NCI-H2227 treated with DMSO at 0.1 percent for 48 hours (cell line): ENCODE results near the gene WIPF1.
A peak's percentile ranks its signal among the peaks of the same experiment; 100 is the strongest.

Experiments used
- DNase-seq: peaks from one replicate; lab custom pipeline; 2025; lab: John Stamatoyannopoulos, UW

Gene WIPF1

DNA sequence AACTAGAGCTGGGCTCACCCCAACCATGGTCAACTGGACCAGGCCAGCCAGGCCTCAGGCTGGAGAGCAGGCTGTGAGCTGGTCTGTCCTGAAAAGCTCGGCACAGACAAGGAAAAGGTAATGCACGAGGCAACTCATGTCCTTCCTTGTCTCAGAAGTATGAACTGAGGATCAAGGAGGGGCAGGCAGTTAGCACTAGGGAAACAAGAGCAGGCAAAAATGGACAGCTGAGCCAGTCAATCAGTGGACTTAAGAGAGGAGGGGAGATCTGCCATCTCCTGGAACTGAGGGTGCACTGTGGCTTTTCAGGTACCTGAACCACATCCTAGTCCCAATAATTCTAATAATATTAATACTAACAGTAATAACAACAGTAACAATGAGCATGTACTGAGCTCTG lies 20.6 kb upstream of the WIPF1 start:
- DNase-seq = no peak

DNA sequence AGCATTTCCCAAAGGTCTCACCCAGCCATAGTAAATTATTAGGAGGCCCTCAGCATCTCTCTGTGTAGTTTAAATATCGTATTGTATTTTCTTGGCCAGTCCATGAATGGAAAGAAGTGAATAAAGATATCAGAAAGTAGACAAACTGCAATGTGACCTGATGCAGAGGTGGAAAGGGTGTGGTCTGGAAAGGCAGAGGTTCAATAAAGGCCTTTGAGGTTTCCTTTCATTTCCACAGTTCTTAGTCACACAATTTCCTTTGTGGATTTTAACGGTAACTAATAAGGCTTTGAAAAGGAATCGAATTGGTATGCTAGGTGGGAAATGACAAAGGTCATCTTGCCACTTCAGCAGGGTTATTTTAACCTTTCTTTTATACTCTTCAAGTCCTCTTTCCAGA lies 20.1 kb upstream of the WIPF1 start:
- DNase-seq = no peak

DNA sequence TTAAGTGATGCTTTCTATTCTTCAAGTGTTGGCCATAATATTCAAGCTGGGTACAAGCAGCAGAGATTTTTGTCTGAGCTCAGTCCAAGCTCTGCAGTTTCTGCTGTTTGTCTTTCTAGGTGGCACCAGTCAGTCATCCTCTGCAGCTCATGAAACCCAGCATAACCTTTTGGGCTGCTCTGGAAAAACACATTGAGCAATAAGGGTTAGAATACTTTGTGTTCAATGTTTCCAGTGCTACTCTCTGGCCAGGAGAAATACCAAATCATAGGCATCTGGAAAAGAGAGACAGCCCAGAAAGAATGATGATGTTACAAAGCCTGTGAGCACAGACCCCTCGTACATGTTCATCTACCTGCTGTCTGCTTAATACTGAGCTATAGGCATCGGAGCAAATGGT lies 19.5 kb upstream of the WIPF1 start:
- DNase-seq = no peak

DNA sequence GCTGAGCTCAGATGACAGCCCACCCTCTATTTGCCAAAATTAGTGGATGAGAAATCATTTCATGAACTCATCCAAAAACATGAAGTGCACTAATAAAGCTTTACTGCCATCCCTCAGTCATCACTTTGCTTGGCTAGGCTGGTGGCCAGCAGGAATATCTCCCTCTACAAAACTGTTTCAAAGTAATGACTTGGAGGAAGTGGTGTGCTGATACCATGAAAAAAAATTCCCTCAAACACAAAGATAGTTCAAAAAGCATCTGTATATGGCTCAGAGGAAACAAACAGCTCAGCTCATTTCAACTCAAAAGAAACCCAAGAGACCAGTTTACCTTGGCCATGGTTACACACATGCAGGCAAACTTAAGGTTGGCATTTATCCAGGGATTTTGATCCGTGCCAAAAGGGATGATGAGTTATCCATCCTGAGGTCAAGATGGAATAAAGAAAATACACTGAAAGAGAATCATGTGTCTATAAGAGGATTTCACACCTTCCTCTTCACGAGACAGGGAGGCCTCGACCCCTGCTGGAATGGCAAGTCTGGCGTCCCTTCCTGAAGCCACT lies 18.4 kb upstream of the WIPF1 start:
- no peak for DNase-seq

DNA sequence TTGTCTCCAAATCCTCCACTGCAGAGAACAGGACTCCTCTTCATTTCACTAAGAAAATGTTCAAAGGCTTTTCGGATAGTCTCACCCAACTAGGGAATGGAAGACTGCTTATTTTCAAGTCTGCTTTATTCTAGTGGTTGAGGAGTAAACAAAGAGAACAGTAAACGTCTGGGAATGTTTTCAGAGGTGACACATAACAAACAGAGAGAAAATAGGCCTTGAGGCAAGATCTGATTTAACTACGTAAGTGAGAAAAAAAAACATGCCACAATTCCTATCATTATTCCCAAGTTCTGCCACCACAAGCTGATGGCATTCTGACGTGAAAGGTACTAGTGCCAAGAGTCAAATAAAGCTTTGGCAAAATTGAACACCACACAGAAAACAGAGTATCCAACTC lies 16.7 kb upstream of the WIPF1 start:
- no peak for DNase-seq

DNA sequence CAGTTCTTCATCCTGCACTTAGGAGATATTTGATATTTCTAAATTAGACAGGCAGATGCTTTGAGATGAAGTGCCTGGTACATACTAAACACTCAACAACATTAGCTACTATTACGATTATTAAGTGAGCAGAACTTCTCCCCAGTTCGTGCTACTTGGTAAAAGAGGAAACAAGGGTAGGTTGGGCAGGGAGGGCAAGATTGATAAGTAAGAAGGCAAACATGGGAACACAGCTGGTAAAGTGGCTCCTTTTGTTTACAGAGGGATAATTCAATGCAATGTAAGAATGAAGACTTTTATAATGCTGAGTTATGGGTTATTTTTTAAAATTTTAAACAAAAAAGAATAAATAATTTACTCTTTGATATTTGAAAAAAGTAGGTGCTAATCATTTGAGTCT lies 15.9 kb upstream of the WIPF1 start:
- no peak for DNase-seq

DNA sequence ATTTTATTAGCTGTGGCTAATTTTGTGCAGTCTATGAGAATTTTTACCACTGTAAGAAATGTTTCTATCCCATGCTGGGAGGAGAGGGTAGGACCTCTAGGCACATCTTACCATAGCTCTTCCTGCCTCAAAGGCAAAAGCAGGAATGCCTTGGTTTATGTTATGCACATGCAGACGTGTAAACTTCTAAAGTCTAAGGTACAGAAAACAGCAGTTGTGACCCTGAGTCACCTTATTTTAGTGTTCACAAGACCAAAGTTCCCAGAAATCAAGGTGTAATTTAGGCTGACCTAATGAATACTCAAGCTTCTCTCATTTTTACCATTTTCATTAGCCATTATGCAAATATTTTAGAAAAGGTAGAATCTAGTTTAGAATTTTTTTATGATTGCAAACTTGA lies 15.4 kb upstream of the WIPF1 start:
- no peak for DNase-seq

DNA sequence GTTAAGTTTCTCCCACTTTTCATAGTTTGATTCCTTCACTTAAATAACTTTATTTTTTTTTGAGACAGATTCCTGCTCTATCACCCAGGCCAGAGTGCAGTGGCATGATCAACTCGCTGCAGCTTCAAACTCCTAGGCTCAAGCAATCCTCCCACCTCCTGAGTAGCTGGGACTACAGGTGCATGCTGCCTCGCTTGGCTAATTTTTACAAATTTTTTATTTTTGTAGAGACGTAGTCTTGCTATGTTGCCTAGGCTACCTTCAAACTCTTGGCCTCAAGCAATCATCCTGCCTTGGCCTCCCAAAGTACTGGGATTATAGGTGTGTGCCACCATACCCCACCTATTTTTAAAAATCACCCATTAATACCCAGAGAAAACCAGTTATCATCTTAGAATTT lies 14.2 kb upstream of the WIPF1 start:
- no peak for DNase-seq

DNA sequence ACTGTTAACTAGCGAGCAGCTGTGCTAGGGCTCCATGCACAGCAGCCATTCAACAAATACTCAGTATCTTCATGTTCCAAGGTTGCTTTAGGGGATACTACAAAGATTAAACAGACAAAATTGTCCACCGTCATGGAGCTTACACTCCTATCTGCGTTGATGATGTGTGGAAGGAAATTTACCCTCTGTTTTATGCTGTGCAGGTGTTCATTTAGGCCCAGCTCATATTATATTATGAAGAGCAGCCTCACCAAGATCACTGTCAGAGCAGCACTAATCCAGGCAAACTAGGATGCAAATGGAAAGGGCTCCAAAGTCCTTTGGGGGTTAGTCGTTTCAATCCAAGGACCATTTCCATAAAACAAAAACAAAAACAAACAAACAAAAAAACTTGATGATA lies 13.4 kb upstream of the WIPF1 start:
- no peak for DNase-seq

DNA sequence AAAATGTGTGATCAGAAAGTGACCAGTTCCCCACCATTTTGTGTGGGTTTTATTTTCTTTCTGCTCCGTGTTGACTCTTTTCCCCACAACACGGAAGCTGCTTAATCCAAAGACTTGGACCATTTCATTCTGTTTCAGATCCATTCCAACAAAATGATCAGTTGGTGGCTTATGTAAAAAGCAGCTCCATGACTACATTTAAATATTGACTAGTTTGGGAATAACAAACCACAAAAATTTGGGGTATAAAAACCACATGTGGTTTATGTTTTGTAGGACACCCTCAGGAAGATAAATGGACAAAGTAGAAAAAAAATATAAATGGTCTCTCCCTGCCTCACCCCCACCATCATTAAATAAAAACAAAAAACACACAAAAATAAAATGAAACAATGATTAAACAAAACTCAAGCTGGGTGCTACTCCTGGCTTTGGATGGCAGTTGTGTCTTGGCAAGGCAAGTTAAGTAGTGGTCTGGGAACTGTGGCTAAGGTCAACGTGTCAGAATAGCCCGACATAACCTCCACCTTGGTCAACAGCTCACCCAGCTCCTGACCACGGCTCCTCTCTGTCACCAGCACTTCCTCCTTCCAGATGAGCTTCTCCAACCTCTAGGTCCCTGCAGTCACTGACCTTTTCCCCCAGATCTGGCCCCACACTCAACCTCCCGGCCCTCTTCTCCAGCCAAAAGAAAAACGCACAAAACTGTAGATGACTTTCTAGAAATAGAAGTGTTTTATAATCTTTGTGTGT lies 12.8 kb upstream of the WIPF1 start:
- DNase-seq = no peak

DNA sequence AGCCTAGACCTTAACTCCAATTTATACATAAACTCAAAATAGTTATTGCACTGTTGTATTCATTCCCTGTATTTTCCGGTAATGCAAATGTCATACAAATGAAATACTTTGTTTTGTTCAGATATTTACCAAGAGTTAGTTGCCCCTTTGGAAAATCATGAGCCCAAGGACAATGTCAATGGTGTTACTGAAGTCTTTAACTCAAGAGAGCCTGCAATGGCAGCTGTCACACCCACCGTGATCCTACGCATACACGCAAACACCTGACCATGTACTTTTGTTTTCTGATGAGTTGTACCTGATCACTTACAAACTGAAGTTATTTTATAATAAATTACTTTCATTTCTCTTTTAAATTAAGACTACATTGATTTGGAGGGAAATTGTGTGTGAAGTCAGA lies 11.7 kb upstream of the WIPF1 start:
- DNase-seq = no peak

DNA sequence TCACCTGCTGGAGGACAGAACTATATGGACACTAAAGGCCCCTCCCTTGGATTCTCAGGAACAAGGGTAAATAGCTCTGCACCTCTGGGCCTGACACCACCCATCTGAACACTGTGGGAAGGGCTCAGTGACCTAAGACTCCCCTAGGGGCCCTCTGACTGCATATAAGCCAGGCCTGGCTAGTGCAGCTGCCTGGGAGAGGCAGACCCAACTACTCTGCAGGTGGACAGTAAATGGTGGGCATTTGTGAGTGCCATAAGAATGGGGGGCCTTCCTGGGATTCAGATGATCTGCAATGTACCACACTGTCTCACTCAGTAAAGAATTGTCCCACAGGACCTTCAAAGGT lies 11.2 kb upstream of the WIPF1 start:
- DNase-seq = no peak

DNA sequence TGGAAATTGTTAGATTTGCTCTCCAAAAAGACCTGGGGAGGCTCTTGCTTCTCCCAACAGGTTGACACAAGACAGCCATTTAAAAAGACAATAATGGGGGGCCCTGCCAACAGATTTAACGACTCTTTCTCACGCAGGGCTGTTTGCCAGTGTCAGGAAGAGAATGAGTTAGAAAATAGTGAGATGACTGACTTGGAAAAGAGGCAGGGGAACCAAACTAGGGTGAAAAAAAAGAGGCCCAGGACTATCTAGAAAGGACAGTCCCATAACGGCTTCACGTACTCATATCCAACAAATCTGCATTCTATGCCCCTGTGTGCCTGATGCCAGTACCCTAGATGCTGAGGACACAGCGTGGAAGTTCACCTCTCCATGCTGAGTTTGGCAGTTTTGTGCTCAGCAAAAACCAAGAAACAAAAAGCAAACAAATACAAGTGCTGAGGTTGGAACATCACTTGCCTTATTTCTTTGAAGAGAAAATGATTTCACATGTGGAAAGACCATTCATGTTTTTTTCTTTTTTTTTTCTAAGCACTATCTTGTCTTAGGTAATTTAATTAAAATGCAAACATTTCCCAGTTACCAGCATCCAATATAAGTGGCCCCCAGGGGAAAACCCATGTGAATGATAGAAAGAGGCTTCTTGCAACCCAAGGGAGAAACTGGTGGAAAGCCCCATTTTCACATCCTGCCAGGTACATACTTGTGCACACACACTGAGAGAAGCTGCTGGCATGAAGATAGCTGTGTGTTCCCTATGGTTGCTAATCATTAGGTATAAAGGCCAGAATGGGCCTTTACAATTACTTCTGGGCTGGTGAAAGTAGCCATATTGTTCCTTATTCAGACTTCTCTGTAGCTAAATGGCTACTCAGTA lies 10.6 kb upstream of the WIPF1 start:
- DNase-seq = no peak

DNA sequence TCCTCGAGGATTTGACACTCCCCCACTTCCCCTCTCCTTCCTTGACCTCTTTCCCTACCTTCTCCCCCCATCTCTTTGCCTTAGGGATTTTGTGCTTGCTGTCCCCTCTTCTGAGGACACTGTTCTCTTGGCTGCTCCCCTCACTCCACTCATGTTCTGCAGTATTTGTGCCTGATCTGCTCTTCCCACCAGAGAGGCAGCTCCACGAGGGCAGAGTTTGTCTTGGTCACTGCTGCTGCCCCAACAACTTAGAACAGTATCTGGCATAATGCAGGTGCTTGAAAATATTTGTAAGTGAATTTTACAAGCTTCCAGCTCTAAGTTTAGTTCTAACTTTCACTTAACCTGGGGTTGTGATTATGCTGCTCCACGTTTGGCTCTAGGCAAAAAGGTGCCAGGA lies 10.0 kb upstream of the WIPF1 start:
- DNase-seq = no peak

DNA sequence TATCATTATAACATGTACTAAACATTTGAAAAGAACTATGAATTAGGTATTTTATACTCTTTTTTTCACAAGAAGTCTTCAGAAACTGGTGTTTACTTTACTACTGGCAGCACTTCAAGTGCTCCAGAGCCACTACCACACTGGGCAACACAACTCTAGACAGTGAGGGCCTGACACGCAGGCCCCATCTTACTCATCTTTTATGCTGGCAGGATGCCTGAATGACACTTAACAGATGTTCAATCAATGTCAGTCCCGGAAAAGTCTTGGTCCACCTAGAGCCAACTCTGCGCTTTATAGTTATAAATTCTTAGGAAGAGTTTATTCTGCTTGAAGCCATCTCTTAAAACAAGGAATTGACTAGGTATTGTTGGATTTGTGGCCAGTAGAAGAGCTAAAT lies 8.7 kb upstream of the WIPF1 start:
- DNase-seq = no peak

DNA sequence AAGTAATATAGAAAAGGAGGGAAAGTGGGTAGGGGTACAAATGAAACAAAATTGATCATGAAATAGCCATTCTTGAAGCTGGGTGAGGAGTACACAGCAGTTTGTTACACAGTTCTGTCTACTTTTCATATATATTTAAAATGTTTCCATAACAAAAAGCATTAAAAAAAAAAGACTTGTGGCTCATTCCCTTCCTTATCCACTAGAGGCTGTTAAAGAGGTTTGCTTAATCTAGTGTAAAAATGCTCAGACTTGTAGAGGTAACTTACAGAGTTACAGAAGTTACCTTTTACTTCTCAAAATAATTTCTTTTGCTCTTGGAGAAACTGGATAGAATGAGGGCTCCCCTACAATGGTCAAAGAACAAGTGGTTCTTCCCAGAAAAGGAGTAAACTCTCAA lies 8.1 kb upstream of the WIPF1 start:
- no peak for DNase-seq

DNA sequence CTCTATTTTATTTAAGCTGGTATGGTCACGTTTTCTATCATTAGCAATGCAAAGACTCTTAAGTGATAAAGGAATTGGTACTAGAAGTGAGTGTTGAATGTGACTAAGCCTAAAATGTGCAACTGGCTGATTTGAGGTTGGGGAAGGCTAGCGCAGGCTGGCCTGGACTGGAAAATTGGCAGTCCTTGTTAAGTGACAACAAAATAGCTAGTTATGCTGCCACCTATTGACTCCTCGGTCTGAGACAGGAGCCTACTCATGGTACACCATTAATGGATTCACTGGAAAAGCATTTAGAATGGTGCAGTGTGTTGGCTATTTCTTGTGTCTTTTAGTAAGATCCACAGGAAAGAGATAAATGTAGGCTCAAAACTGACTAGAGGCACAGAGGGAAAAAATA lies 5.7 kb upstream of the WIPF1 start:
- DNase-seq = peak; percentile 81

DNA sequence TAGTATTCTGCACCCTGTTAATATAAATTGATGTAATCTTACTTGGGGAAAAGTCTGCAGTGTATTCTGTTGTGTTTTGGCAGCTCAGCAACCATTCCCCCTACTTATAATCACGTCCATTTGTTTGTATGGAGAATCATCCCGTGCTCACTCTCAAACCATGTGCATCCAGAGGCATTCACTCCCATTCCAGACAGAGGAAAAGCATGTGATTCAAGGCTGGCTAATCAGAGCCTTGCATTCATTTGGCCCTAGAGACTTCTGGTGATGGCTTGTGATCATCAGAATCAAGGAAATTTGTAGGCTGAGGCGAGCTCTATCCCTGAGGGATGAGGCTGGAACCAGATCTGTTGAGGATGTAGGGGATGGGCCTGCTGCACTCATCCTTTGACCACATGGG lies 5.1 kb upstream of the WIPF1 start:
- DNase-seq = no peak

DNA sequence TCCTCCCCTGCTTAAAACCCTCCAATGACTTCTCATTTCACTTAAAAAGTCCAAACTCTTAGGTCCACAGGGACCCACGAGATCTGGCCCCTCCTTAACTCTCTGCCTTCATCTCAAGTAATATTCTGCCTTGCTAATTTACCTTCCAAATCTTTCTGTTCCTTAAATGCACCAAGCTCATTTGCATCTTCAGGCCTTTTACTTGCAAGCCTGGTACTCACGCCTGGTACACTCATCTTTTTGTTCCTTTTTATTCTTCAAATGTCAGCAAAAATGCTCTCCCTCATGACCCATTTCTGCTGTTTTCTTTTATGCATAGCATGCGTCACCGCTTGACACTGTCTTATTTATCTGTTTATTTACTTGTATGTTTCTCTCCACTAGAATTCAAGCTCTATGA lies 2.7 kb upstream of the WIPF1 start:
- no peak for DNase-seq

DNA sequence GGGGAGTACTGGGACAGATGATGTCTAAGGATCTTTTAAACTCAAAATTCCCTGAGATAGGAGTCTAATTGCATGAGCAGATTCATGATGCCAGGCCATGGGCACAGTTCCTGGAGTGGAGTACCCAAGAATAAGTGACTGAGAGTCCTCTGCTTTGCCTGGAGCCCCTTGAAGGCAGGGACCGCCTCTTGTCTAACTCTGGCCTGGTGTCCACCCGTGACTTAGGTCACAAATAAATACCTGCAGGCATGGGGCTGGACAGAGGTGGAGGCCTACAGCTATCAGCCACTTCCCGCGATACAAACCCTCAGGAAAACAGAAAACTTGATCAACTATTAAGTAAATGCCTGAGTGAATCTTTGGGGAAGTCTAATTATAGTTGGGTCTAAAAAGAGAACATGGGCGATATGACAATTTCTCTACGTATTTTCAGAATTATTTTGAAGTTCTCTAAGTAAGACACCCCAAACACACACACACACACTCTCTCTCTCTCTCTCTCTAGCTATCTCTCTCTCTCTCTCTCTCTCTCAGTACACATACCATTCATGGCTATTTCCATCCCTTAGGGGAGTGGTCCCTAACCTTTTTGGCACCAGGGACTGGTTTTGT lies 1.8 kb upstream of the WIPF1 start:
- DNase-seq = no peak

DNA sequence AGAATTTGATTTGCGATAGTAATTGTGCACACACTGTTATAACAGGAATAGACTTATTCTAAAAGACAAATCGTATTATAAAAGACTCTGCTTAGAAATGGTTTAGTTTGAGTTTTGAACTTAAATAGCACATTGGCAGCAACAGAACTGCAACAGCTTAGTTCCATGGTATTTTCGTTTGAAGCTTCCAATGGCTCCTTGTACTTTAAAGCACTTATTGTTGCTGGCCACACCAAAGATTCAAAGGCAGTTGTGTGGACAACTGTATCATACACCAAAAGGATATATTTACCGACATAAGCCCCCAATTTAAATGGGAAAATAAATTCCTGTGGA lies 627 bp downstream of the WIPF1 start:
- DNase-seq = no peak

DNA sequence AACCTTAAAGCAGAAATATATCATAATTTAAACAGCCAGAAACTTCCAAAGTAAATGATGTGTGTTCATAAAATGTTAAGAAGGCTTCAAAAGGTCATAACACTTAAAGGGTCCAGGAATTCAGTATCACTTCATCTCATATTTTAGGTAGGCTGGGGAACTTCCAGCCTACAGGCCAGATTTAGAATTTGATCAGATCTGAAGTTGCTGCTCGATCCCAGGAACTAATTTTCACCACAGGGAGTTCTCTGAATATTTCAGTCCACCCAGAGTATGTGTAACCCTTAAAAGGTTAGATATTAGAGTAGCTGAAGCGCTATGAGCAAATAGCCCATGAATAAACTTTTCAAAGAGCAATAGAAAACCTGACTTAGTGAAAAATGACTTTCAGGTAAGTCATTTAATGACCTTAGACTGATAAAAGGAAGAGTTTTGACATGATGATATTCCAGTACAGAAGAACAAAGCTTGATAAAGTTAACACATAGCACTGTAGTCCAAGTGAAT lies 1.7 kb downstream of the WIPF1 start:
- DNase-seq = no peak
